Ecto neural progenitor cell (in vitro differentiated cells): ENCODE results near the gene MBD3.

Source experiments
- DNase-seq: peaks from one replicate; pipeline ENCODE4 v3.0.0-alpha.2; 2018; ENCODE audit warnings: low spot score

The MBD3 gene

DNA sequence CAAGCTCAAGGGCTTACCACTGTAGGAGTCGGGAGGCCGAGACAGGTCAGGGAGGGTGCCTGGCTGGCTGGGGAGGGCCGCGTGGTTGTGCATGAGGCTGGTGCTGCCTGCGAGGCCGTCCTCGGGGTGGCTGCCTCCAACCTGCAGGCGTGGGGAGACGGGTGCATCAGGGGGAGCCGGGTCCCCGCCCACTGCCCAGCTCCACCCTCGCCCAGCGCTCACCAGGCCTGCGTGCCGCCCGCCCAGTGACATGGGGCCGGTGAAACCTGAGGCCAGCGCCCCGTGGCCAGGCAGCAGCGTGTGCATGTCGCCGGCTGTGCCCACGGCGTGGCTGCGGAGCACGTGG lies 26.4 kb upstream of the MBD3 start:
- DNase-seq = no peak

DNA sequence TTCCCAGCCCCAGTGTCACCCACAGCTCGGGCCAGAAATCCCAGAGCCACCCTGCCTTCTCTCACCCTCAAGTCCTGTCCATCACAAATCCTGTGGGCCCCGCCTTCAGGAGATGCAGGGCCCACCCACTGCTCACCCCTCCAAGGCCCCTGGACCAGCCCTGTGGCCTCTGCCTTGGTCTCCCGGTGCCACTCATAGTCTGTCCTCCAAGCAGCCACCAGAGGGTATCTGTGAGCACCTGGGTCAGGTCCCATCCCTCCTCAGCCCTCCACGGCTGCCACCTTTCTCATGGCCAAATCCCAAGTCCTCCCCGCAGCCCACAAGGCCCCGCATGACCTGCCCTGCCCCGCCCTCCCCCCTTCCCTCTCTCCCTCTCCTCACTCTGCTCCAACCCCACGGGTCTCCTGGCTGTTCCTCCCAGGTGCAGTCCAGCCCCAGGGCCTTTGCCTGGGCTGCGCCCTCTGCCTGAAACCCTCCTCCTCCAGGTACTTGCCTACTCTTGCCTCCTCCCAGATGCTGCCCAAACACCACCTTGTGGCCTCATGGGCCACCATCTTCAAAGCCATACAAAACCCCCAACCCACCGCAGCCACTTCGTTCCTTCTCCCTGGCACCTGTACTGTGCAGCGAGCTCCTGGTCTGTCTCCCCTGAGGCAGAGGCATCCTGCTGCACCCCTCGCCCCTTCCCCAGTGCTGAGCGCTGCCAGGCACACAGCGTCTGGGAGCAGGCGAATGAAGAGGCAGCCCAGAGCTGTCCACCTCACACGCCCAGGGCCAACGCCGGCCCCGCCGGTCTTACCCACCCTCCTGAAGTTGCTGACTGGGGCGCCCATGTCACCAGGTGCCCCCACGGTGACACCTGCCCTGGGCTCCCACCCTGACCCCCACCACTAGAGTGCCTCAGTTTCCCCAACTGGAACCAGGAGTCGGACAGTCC lies 25.8 kb upstream of the MBD3 start:
- DNase-seq = no peak

DNA sequence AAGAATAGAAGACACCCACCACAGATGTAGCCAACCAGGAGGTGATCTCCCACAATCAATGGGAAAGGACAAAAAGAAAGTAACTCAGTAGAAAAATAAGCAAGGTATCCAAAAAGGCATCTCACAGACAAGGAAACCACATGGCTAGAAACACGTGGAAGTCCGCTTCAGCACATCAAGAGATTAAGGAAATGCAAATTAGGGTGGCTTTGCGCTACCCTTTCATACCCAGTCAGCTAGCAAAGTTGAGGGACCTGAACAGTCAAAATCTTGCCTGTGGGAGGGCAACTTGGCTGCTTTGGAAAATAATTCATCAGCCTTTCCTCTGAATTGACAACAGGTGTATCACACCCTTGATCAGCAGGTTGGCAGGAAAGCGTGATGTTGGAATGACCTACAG lies 24.2 kb upstream of the MBD3 start:
- no peak for DNase-seq

DNA sequence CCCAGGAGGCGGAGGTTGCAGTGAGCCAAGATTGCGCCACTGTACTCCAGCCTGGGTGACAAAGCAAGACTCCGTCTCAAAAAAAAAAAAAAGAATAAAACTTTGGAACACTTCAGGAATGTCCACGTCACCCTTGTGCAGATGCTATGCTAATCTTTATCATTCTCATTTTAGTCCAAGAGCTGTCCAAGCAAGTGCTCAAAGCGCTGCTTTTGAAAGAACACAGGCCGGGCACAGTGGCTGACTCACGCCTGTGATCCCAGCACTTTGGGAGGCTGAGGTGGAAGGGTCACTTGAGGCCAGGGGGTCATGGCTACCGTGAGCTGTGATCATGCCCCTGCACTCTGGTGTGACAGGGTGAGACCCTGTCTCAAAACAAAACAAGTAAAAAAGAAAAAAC lies 23.7 kb upstream of the MBD3 start:
- no peak for DNase-seq

DNA sequence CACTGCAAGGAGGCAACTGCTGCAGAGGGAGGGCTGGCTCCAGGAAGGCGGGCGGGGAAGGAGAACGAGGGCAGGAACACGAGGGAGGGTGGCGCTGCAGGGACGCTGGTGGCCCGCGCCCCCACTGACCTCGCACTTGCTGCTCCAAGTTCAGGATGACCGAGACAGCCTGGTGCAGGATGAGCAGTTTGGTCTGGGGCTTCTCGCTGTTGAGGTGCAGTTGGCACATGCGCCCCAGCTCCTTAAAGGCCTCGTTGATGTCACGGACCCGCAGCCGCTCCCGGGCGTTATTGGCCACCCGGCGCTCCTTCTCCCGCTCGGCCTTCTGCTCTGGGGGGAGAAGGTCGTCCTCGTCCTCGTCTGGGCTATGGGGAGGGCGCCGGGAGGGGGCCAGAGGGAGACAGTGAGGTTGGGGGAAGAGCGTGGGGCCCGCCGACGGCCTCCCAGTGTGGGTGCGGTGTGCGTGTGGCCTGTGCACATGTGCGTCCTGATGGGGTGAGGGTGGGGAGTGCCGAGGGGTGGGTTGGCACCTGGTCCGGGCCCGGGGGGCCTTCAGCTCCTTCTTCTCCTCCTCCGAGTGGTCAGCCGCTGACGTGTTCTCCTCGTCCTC lies 22.6 kb upstream of the MBD3 start:
- no peak for DNase-seq

DNA sequence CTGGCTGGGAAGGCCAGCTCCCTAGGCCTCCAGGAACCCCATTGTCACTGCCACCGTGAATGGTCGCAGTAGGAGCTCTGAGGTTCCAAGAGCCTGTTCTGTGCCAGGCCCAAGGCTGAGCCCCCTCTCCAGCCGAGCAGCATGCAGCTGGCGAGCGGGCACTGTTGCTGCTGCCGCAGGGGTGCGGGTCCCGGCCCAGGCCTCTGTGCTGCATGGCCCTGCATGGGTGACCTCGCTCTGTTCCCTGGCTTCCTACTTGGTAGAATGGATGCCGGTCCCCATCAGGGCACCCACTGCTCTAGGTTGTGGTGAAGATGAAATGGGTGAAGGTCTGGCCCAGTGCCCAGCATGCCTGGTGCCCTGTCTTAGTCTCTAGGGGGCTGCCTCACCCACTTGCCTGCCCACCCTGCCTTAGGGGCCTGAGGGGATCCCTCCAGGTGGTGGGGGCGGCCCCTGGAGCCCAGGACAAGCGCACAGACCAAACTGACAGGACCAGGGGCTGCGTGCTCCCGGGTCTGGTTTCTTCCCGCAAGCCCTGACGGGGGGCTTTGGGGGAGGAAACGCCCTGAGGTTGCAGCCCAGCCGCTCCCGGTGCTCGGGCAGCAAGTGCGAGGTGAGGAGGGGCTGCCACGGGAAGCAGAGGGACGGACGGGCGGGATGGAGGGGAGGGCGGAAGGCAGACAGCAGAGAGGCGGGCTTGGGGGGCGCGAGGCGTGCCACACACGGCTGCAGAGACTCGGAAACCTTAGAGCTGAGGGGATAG lies 21.3 kb upstream of the MBD3 start:
- no peak for DNase-seq

DNA sequence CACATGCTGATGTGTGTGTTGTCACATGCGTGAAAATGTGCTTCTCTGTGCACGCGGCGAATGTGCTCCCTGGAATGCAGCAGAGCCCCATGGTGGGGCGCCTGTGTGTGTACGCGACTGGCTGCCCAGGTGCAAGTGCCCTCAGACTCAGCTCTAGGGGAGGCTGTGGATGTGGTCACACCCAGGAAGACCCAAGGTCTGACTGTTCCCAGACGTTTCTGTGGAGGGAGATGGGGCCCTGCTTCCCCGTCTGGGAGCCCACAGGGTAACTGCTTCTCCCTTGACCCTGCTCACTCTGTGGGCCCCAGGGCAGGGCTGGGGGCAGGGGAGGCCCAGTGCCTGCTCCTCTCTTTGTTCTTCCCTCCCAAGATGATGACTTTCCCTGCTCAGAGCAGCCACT lies 20.5 kb upstream of the MBD3 start:
- no peak for DNase-seq

DNA sequence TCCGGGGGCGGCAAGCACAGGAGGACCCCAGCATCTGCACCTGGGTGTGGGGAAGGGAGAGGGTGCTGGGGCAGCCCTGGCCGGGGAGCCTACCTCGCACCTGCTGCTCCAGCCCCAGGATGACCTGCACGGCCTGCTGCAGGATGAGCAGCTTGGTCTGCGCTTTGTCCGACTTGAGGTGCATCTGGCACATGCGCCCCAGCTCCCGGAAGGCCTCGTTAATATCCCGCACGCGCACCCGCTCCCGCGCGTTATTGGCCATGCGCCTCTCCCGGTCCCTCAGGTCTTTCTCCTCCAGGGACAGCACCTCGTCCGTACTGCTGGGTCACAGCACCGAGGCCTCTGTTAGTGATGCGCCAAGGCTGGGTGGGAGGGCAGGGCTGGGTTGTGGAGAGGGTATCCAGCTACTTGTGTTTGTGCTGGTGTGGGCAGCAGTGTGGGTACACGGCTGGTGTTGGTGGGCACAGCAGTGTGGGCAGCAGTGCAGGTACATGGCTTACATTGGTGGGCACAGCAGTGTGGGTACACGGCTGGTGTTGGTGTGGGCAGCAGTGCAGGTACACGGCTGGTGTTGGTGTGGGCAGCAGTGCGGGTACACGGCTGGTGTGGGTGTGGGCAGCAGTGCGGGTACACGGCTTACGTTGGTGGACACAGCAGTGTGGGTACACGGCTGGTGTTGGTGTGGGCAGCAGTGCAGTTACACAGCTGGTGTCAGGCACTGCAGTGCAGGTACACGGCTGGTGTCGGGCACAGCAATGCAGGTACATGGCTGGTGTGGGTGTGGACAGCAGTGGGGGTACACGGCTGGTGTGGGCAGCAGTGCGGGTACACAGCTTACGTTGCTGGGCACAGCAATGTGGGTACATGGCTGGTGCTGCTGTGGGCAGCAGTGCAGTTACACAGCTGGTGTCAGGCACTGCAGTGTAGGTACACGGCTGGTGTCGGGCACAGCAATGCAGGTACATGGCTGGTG lies 19.7 kb upstream of the MBD3 start:
- DNase-seq = no peak

DNA sequence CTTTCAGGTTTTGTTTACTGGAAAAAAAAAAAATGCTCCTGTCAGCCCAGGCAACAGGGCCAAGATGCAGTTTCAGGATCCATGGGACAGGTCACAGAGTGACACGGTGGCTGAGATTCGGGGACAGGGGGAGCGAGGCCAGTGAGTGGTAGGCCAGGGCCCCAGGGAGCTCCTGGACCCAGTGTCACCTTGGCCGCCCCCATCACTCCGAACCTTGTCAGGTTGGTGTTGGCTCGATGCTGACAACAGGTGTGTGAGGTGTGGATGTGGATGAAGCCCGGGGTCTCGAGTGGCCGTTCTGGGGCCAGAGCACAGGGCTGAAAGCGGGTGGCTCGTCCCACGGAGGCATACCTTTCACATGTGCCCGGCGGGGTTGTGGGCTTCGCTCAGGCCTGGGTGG lies 18.7 kb upstream of the MBD3 start:
- DNase-seq = no peak

DNA sequence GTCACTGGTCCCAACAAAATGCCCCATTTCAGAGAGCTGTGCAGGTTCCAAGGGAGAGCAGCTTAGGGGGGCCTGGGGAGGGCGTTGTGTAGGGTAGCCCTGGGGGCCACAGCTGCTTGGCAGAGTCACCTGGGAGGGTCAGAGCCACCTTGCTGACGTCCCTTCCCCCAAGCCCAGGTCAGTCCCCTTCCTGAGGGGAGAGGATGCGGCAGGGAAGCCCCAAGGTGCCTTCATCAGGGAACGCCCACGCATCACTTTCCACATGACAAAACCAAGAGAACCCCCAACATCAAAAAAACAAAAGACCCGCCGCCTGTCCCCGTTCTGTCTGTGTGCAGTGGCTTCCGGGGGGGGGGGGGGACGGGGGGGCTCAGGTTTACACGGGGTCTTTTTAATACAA lies 17.9 kb upstream of the MBD3 start:
- DNase-seq = no peak

DNA sequence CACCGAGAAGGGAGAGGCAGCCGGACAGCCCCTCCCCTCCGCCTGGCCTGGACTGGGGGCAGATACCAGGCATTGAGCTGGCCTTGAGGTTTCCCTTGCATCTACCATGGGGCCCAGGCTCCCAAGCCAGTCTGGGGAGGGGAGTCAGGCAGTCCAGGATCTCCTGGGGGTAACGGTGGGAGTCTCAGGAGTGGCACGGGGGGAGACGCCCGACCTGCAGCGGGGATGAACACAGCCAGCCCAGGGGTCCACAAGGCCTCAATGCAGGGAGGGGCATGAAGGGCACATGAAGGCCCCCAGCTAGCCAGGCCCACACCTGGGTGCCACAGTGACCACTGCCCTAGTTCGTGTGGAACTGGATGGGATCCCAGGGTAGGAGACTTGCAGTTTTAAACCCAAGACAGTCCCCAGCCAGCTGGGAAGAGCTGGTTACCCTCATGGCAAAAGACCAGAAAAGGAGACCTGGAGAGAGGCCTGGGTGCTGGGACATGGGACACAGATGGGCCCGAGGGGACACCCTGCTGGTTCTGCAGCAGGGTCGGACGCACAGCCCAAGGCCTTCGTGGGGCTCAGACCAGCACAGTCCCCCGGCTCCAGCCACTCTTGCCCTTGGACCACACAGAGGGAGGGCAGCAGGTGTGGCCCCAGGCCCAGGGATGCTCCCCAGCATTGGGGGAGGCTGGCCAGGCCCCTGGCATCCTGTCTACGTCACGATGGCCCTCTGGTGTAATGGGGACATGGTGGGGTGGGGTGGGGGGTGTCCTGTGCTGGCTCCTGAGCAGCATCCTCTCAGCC lies 17.2 kb upstream of the MBD3 start:
- DNase-seq = no peak

DNA sequence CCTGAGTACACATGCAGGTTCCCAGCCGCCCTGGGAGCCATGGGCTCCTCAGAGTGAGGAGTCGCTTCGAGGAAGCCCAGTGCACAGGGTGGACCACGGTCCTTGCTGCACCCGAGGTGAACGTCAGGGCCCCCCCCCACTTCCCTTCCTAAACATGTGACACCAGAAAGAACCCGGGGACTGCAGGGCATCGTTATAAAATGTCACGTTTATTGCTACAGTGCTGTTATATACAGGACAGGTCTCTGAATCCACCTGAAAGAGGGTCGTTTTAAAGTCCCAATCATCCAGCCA lies 16.4 kb upstream of the MBD3 start:
- no peak for DNase-seq

DNA sequence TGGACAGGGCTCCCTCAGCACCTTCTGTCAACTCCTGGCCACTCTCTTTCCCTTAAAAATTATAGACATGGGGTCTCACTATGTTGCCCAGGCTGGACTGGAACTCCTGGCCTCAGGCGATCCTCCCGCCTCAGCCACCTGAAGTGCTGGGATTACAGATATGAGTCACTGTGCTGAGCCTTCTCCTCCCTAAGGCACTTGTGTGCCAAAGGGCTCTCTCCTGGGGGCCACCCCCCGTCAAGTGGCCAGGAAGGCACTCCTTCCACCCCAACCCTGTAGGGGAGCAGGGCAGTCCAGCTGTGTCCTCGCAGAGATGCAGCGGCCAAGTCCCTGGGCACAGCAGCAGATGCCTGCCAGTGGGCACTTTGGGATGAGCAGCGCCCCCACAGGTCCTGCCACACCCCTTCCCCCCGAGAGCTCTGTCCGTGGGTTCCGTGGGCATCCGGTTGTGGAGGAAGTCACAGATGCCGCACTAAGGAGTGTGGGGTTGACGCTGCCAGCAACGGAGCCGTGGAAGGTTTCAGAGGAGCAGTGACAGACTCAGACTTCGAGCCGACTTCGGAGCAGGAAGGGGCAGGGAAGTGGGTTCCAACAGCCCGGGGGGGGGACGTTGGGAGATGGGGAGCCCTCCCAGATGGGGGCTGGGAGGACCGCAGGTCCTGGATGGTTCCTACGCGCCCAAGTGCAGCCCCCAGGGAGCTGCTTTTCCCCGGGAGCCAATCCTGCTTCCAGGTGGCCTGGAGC lies 15.9 kb upstream of the MBD3 start:
- DNase-seq = no peak

DNA sequence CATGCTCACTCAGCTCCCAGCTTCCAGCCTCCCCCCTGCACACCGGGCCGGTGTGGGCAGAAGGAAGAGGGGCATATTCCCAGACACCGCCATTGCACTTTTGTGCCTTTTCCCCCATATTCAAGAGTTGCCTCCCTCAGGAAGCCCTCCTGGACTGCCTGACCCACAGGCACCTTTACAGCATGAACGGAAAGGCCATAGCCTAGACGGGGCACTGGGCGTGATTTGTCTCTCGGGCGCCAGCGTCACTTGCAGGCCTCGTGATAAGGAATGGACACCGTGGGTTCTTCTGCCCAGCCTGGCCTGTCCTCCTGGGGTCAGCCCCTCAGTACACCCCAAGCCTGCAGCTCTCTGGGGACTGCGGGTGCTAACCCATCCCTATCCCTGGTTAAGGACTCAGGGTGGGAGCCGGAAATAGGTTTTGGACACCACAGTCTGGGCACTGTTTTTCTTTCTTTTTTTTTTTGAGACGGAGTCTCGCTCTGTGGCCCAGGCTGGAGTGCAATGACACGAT lies 13.5 kb upstream of the MBD3 start:
- no peak for DNase-seq

DNA sequence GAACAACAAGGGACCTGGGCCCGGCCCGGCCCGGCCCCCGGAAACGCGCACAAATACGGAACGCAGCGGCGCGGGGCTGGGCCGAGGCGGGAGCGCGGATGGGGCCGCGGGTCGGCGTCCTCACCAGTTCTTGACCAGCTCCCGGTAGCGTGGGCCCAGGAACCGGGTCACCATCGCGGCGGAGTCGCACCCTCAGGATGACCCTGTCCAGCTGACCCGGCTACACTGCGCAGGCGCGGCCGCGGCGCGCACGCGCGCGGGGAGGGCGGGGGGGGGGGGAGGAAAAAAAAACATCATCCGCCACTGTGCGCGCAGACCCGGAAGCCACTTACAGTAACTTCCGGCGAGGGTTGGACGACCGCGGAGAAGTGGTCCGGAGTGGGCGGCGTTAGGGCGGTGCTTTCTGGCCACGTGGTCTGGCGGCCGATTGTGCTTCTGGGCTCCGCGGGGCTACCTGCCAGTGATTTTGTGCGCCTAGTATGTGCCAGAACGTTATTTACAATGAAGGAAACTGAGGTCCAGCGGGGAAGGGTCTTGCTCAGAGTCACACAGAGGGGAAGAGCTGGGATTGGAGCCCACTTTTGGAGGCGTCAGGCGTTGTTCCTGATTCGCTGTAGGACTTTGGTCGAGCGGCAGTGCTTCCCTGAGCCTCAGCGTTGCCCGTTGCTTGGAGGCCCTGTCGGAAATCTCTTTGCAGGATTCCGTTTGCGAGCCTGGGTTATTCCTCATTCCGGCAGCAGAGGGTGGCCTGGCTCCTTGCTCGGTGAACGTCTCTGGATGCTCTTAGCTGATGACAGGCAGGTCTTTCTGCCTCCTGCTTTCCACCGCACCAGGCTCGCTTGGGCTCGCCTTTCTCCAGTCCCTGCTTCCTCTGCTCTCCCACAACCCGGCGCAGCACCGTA lies 12.8 kb upstream of the MBD3 start, which contains the start of gene UQCR11:
UQCR11 (minus strand) TSS at position 227 of the 902 bp plus-strand sequence; CDS start at position 174, 53 bp downstream.
- peak; percentile 96 for DNase-seq

DNA sequence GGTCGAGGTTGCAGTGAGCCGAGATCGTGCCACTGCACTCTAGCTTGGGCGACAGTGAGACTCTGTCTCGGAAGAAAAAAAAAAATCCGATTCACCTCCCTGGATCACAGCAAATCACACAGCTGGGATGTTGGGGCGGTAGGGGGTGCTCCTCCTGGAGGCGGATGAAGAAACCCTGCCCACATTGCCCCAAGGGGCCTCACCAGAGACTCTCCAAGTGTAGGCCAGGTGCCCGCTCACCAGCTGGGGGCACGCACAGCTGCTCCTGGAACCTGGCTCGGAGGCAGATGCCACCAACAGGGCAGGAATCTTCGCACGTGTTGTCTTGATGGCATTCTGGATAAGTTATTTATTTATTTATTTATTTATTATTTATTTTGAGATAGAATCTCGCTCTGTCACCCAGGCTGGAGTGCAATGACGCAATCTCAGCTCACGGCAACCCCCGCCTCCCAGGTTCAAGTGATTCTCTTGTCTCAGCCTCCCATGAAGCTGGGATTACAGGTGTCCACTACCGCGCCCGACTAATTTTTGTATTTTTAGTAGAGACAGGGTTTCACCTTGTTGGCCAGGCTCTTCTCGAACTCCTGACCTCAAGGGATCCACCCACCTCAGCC lies 9.5 kb upstream of the MBD3 start:
- DNase-seq = no peak

DNA sequence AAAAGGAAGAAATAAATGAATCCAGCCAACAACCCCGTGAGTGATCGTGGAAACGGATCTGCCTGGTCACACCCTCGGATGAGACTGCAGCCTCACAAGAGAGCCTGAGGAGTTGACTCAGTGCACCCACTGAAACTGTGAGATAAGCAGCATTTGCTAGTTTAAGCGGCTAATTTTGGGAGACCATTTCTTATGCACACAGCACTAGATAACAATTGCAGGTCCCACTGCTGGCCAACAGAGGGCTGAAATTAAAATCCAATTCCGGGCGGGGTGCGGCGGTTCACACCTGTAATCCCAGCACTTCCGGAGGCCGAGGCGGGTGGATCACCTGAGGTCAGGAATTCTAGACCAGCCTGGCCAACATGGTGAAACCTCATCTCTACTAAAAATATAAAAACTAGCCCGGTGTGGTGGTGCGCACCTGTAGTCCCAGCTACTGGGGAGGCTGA lies 9.0 kb upstream of the MBD3 start:
- no peak for DNase-seq

DNA sequence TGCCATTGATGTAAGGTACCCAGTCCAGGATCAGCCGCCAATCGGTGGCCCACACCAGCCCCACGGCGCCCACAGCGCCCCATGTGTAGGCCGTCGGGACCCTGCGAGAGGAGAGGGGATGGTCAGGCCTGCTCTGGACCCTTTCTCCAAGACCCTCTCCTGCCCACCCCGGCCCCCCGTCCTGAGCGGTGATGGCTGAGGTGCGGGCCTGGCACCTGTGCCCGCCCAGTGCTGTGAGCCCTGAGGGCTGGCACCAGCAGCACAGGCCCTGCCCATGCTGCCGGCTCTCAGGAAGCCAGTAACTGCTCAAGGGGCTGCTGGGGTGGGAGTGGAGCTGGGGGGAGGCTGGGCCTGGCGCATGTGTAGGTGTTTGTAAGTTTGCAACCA lies 6.8 kb upstream of the MBD3 start:
- DNase-seq = no peak
